GM21447 (cell line): ENCODE measurements around the gene KLF4.

Source experiments
- ATAC-seq: cut with Tn5 transposase; IDR thresholded peaks from one replicate; pipeline ENCODE4 v1.9.1; 2021; ENCODE audit not compliant: unreplicated experiment

The KLF4 gene

DNA sequence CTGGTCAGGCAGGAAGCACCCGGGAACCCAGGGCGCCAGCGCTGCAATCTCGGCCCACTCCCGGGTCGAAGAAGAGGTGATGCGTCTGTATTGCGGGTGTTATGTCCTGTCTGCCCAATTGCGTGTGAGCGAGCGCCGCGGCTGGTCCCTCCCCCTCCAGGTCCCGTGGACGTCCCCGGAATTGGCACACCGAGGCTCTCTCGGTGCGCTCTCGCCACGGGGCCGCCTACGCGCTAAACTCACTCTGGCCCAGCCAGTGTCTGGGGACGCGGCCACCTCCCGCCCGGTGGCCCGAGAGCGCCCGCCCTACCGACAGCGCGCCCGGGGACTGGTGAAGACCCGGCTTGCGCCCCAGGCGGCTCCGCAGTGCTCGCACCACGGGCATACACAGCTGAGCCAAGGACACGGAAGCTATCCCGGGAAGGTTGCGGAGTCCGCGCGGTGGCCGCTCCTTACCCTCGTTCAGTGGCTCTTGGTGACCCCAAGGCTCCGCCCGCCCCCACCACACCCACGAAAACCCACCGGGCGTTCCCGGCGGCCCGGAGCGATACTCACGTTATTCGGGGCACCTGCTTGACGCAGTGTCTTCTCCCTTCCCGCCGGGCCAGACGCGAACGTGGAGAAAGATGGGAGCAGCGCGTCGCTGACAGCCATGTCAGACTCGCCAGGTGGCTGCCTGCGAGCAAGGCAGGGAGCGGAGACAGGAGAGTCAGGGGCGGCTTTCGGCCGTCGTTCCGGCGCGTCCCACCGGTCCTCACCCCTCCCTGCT is 1.0 kb downstream of the KLF4 start:
- ATAC-seq: no peak

DNA sequence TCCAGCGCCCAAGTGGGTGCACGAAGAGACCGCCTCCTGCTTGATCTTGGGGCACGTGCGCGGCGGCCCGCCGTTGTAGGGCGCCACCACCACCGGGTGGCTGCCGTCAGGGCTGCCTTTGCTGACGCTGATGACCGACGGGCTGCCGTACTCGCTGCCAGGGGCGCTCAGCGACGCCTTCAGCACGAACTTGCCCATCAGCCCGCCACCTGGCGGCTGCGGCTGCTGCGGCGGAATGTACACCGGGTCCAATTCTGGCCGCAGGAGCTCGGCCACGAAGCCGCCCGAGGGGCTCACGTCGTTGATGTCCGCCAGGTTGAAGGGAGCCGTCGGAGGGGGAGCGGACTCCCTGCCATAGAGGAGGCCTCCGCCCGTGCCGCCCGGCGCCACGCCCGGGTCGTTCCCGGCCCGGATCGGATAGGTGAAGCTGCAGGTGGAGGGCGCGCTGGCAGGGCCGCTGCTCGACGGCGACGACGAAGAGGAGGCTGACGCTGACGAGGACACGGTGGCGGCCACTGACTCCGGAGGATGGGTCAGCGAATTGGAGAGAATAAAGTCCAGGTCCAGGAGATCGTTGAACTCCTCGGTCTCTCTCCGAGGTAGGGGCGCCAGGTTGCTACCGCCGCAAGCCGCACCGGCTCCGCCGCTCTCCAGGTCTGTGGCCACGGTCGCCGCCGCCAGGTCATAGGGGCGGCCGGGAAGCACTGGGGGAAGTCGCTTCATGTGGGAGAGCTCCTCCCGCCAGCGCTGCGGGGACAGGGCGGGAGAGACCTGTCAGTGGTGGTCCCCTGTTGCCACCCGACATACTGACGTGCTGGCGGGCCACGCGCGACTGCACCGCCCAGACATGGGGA is 1.8 kb downstream of the KLF4 start:
- no peak for ATAC-seq

DNA sequence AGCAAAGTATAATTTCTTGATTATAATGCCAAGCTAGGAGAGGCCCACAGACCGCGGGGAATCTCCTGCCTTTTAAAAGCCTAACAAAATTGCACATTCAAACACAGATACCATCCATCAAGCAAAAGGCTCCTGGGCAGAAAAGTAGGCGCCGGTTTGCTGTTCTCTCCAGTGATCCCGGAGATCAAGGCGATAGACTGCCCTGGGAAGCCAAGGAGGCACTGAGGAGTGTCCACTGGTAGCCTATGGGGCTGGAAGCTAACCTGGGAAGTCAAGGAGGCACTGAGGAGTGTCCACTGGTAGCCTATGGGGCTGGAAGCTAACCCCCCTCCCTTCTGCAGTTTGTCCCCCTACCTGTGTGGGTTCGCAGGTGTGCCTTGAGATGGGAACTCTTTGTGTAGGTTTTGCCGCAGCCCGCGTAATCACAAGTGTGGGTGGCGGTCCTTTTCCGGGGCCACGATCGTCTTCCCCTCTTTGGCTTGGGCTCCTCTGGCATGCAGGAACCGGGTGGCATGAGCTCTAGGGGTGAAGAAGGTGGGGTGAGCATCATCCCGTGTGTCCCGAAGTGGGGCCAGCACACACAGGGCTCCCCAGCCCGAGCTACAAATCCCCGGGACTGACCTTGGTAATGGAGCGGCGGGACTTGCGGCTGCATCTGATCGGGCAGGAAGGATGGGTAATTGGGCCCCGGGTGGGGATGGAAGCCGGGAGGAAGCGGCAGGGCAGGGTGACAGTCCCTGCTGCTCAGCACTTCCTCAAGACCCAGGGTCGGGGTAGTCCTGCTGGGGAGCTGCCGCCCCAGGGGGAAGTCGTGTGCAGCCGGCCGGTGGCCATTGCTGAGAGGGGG is 2.7 kb downstream of the KLF4 start:
- no peak for ATAC-seq

DNA sequence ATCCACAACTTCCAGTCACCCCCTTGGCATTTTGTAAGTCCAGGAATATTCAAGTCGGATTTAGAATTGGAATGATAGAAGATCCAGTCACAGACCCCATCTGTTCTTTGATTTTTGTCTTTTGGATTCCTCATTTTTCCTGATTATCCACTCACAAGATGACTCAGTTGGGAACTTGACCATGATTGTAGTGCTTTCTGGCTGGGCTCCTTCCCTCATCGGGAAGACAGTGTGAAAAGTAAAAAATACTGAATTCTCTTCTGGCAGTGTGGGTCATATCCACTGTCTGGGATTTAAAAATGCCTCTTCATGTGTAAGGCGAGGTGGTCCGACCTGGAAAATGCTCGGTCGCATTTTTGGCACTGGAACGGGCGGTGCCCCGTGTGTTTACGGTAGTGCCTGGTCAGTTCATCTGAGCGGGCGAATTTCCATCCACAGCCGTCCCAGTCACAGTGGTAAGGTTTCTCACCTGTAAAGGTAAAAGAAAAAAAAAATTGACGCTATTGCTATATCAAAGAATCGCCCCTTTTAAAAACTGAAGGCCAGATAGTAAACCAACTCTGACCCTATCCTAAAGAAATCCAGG is 4.0 kb downstream of the KLF4 start:
- ATAC-seq: no peak

DNA sequence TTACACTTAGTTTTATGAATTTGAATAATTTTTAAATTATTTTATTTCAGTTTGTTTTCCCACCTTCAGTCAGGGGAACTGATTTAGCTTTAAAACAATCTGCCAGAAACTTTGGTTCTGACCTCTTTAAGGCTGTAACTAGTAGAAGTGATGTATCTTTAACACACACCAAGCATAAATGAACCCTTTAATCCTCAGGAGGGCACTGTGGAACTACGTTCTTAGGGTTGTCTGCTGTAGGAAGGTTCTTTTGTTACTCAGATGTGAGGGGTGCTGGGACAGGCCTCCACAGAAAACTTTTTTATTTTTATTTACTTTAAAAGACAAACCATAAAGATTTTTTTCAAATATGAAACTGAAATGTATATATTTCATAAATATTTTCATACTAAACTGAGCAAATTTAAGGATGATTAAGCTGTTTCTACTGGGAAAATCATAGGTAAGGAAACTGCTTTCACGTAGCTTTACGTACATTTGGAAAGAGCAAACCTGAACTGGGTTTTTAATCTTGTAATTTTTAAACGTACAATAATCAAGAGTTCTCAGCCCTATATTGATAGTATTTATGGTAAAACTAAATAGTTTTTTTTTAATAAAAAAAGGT is 5.3 kb downstream of the KLF4 start:
- no peak for ATAC-seq

DNA sequence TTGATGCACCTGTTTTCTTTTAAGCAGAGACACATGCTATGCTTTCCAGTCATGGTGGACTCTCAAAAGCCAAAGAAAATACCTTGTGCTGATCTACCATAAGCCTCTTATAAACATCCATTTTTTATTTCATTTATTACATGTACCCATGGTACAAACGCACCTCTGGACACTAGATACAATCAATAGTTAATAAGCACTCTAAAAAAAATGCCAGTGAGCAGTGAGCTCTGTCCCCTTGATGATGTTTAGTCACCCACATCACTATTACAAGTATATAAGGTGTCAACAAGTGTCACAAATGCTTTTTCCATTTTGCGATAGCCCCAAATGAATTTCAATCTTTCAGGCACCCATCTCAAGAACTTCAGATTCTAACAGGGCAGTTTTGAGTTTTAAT is 5.9 kb downstream of the KLF4 start:
- no peak for ATAC-seq

DNA sequence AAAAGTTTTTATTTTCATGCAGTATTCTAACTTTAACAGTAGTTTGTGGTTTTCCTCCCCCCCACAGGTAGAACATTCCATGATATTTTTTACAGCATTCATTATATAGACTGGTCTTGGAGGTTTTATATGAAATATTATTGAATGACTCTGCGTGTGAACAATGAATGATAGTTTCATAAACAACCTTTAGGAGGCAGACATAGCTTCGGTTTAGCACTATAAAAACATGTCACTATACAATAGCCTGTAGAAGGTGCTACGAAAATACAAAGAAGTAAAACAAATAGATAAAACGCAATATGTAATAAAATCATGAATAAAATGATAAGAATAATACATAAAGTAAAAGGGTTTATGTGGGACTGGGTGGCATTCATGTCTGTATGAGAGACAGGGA is 8.5 kb downstream of the KLF4 start:
- ATAC-seq: no peak

DNA sequence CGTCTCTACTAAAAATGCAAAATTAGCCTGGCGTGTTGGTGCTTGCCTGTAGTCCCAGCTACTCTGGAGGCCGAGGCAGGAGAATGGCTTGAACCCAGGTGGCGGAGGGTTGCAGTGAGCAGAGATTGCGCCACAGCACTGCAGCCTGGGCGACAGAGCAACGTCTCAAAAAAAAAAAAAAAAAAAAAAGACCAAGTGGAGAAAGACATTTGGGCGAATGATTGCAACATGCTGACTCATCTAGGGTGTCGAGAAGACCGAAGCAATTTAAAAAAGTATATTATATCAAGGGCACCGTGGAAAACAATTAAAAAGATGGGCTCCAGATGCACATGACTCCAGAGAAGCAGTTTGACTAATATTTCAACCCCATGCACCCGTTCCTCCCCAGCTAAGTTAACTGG is 9.2 kb downstream of the KLF4 start:
- ATAC-seq: no peak

DNA sequence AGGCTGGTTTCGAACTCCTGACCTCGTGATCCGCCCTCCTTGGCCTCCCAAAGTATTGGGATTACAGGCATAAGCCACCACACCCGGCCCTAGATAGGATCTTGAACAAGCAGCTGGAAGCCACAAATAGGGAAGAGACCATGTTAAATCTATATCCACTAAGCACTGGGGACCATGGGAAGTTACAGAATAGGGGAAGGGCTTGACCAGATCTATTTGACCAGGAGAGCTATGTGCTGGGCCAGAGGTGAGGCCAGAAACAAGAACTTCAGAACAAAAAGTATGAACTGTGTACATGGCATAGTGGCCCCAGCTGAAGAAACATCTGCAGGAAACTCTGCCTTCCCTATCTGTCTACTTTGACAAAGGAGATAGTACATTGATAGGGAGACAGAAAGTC is 10.8 kb downstream of the KLF4 start:
- ATAC-seq: no peak

DNA sequence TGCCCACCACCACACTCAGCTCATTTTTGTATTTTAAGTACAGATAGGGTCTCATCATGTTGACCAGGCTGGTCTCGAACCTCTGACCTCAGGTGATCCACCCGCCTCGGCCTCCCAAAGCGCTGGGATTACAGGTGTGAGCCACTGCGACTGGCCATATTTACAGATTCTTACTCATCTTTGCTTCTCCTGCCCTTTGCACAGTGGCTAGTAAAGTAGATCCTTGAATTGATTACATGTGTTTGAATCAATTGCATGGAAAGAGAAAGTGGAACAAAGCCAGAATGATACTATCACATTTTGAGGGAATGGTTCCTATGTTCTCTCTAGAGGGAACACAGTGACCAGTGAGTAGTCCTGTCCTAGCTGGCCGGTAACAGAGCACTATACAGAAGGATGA is 15.4 kb downstream of the KLF4 start:
- no peak for ATAC-seq

DNA sequence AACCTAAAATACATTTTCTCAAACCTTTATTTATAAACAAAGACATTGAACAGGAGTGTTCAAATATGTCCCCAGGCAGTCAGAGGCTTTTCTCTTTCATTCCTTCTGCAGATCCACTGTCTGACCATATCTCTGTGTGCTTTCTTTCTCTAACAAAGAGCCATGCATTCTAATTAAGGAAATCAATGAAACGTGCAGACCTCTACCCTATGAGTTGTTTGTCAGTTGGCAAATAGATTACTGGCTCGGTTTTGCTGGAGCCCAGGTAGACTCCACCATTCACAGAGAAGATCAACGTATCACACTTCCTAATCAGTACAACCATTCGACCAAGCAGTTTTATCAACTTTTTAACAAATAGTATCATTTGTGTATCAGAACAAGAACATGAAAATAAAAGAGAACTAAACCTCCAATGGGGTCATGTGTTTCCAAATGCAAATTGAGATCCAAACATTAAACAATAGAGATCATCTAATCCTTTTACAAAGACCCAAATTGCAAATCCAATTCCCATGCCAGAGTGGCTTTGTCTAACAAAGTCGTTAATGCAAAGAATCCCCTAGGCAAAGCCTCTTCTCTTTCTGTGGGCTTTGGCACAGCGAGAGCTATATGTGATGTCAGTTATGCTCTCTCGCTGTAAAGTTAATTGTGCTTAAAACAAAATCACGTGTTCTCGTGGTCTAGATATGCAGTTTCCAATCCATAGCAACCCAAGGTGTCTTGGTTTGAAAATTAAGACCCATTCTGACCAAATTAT is 16.8 kb downstream of the KLF4 start:
- no peak for ATAC-seq

DNA sequence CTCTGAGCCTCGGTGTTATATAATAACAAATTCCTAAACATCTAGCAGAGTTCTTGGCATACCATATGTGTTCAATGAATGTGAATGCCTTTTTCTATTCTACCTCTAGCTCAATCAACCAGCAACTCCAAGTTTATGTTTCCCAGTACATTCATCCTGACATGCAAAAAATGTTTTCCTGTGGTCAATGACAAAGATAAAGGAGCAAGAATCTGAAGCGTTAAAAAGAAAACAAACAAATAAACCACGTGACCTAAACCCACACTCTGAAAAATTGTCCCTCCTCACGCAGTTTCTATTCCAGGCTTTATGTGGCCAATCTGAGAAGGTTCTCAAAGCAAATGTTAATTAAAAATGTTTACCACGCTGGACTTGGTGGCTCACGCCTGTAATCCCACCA is 18.0 kb downstream of the KLF4 start:
- no peak for ATAC-seq

DNA sequence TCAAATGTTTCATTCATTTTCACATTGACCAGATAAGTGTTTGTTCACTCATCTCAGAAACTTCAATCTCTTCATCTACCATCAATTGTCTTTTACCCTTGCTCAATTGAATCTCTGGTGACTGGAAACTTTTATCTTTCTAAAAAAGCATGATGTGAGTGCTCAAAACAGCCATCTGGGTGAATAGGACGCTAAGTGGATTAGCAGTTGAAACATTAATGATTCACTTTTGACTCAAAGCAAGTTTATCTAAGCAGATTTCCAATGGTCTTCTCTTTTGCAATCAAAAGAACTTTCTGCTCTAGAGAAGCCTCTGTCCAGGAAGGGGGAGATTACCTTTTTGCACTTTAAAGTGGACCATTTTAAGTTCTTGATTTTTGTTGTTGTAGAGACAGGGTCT is 22.2 kb downstream of the KLF4 start:
- no peak for ATAC-seq

DNA sequence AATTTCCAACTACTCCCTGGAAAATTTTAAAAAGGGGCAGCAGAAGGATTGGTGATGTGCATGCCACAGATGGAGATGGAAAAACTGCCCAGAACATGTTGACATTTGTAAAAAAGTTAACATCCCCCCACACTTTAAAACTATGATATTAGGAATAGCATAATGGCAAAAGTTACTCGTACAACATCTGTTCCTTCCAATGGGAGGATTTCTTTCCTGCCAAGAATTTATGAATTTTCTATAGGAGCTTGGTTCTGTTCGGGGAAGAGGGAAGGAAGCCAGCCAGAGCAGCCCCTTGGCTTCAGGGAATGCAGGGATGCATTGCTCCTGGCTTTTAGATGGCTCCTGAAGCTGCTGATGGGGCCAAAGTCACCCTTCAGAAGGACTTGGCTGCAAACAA is 22.7 kb downstream of the KLF4 start:
- no peak for ATAC-seq

DNA sequence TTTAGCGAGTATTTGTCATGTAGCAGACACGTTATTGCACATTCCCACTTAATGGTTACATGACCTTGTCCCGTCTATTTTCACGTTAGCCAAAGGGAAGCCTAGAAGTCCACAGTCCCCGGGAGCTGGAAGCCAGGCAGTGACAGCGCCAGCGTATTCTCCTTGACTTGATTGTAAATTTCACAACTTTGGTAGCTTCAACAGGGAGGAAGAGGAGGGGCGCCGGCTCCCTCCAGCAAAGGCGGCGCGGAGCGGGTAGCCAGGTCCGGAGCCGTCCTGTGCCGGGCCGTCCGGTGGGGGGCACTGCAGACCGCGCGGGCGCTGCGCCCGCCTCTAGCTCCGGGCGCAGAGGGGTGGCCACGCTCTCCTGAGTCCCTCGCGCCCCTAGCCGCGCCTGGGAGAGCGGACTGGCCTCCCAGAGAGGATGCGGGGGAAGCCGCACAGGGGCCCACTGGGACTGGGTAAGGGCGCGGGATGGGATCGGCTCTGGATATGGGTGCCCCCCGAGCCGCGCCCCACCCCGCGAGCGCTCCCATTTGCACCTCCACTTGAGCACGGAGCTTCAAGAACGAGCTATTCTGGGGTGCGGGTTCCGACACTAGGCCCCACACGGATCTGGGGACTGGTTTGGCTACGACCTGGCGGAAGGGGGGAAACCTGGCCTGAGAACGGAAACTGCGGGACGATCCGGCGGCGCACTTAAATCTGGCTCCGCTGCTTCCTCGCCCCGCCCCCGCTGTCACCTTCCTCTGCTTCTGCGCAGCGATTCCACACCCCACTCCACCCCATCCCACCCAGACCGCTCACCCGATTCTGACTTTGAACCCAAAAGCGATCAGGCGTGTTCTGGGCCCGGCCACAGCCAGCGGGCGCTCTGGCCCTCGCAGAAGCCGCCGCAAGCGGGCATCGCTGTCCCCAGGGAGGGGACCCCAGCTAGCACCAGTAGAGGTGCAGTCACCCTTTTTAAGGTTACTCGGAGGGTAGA is 23.8 kb downstream of the KLF4 start:
- peak; percentile 80 for ATAC-seq

DNA sequence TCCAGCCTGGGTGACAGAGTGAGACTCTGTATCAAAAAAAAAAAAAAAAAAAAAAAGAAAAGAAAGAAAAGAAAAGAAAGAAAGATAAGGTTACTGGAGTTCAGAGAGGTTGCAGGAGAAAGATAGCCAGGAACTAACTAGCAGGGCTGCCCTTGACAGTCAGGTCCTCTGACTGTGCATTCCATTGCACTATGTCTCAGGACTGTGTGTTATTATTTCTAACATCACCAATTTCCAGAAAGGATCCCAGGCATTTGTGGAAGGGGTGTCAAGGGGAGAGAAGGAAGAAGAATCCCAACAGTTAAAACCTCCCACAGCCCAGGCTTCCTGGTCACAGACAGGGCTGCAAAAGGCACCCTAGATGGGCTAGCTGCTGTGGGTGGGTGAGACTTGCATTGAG is 25.1 kb downstream of the KLF4 start:
- ATAC-seq: no peak

DNA sequence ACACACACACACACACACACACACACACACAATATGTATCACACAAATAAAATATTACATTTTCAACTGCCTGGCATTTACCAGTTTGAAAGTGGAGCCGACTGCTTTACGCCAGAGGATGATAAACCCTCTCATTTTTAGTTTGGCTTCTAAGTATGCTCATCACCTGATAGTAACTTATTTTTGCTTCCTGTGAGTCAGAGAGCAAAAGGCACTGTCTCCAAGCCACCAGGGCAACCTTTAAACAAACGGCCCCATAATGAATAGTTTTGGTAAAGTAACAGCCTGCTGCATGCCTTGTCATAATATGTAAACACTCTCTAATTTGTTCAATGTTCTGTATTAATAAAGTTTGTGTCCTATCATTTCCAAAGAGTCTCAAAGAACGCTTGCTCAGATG is 26.9 kb downstream of the KLF4 start:
- no peak for ATAC-seq

DNA sequence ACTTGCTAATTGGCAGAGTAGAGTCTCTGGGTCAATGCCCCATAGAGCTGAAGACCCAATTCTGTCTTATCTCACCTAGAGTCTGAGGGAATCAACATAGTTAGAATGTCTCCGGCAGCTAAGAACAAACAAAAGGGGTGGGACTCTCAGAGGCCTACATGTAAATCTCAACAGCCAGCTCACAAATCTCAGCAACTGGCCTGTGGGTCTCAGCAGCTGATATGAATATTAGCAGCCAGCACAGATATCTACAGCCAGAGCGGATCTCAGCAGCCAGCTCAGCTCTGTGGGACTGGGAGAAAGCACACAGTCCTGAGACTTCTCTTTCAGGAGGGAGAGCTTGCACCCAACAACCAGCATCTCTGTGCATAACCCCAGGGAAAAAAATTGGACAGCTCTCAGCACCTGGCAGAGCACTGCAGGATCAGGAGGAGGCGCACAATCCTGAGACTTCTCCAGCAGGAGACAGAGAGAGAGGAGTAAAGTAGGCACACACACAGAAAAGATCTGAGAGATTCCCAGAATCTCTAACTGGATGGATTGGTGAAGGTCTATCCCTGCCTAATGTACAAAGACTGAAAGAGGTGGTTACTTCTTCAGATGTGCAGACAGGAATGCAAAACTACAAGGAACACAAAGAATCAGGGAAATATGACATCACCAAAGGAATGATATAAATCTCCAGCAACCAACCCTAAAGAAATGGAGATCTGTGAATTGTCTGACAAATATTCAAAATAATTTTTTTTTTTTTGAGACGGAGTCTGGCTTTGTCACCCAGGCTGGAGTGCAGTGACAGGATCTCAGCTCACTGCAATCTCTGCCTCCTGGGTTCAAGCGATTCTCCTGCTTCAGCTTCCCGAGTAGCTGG is 29.2 kb downstream of the KLF4 start:
- no peak for ATAC-seq
